Thyroid gland (tissue), 4 donors: ENCODE results near the gene ZNF674.

ENCODE experiments used
- CTCF ChIP-seq, 6 experiments: fragments of 200-600 bp in 3 of 6; fragments of 450-650 bp in 3 of 6; sonication (generic) in 3 of 6; IDR thresholded peaks; one replicate each; pipeline ENCODE4 v1.5.1; 2016 to 2019; ENCODE audit warnings: antibody characterized with exemption in 6 of 6, mild to moderate bottlenecking in 2 of 6, inconsistent platforms in 1 of 6, moderate library complexity in 1 of 6
- POLR2A ChIP-seq, 2 donors: fragments of 450-650 bp; IDR thresholded peaks; one replicate each; pipeline ENCODE4 v1.6.1; 2017; ENCODE audit warnings: antibody characterized with exemption in 2 of 2, mild to moderate bottlenecking in 2 of 2, moderate library complexity in 1 of 2

GRCh38 chrX:46459603-46460002, 85.6 kb downstream of the ZNF674 start:
- TF ChIP-seq CTCF (IDR thresholded peaks at IDR 0.05) (no peak), POLR2A (IDR thresholded peaks at IDR 0.05) (no peak)
